Left cardiac atrium (tissue), 4 donors: Measurements from ENCODE around the gene M6PR. TPM values are rescaled to one million over a fixed set of nuclear protein-coding genes. Genes with fewer than 3 reads are reported as not detected.

Experiments
- ATAC-seq, 2 donors: fragments of 200-7000 bp; cut with Tn5 transposase; one replicate each; pipeline ENCODE4 v1.9.1; 2020; ENCODE audit warnings: mild to moderate bottlenecking in 2 of 2, moderate library complexity in 2 of 2
- DNase-seq: peaks from one replicate; pipeline ENCODE4 v3.0.0-alpha.2; 2020
- intact Hi-C, 2 donors: fragments of 100-400 bp; cut with DNase I; formaldehyde crosslinking; loops; one replicate each; pipeline versions ENCODE4 v1.14.1 to v1.15.1; 2022 to 2023
- total RNA-seq, 2 donors: library from RNA; stranded (reverse); fragmentation: NEBNext Ultra II Directional; extraction: Animal tissue kit (Norgen Biotek cat#: 25700); gene quantifications; one replicate each; pipeline ENCODE4 v1.2.1, GENCODE V29; 2021
- donor health status: DM: no; HTN: yes; CAD: no.
- donor health status: DM: no; HTN: yes; CAD: no; lungs with severe emphysema.
- donor health status: DM: yes; HTN: yes; CAD: no.
- donor health status: Dilated cardiomyopathy.

M6PR gene
- total RNA-seq, 2 donors from 2014 or later: 90.0 to 104 TPM

DNA sequence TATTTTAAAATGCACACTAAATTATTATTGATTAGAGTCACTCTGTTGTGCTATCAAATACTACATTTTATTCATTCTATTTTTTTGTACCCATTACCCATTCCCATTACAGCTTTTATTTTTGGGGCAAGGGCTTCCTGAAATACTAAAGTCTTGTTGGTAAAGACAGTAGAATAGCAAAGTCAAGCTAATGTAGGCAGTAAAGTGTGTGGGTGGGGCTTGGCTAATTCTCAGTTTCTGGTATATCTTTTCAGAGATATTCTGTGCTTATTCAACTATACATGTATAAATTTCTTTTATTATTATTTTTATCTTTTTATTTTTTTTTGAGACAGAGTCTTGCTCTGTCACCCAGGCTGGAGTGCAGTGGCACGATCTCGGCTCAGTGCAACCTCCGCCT is 57.5 kb downstream of the M6PR start:
- ATAC-seq: no peak
- intact Hi-C loops: loop anchor here (5.0 to 10.0 kb wide), 3 partner anchors 117 to 210 kb away; no protein-coding TSS in a partner anchor
- DNase-seq: no peak

Other genes with a start within 250 kb of the M6PR start
- gene A2ML1, start 127.0 kb downstream of the M6PR start, total RNA-seq: under 1 TPM in 1 of 2 donors, not detected in 1; 0.44 TPM
- gene PHC1, start 35.1 kb downstream of the M6PR start, total RNA-seq: 10 to 100 TPM; 20.1 to 20.3 TPM
- gene KLRG1, start 39.9 kb upstream of the M6PR start, total RNA-seq: 1 to 10 TPM; 3.1 to 7.7 TPM
- gene A2M, start 166.3 kb upstream of the M6PR start, total RNA-seq: 100 to 1,000 TPM; 634 to 687 TPM